Stomach (tissue), 4 donors: Measurements from ENCODE around the gene NKAIN2.

Source experiments
- CTCF ChIP-seq, 7 experiments: fragments of 450-650 bp in 4 of 7; fragments of 200-600 bp in 3 of 7; sonication (generic) in 3 of 7; IDR thresholded peaks; one replicate each; pipeline ENCODE4 v1.5.1; 2016 to 2019; ENCODE audit warnings: antibody characterized with exemption in 7 of 7, control low read depth in 2 of 7, mild to moderate bottlenecking in 1 of 7
- EP300 ChIP-seq: sonication (generic); formaldehyde crosslinking; IDR thresholded peaks from one replicate; pipeline ENCODE4 v1.6.1; 2017; ENCODE audit warnings: antibody characterized with exemption
- POLR2A ChIP-seq, 4 donors: fragments of 450-650 bp; IDR thresholded peaks; one replicate each; pipeline ENCODE4 v1.6.1; 2016; ENCODE audit warnings: antibody characterized with exemption in 4 of 4, control low read depth in 2 of 4, mild to moderate bottlenecking in 1 of 4, moderate library complexity in 1 of 4
- POLR2AphosphoS5 ChIP-seq, 3 donors: sonication (generic); formaldehyde crosslinking; IDR thresholded peaks; one replicate each; pipeline ENCODE4 v1.6.1; 2016; ENCODE audit warnings: antibody characterized with exemption in 3 of 3

GRCh38 chr6:124441450-124441849 lies 637.8 kb downstream of the NKAIN2 start:
- no peak for TF ChIP-seq CTCF (IDR thresholded peaks at IDR 0.05)
- no peak for TF ChIP-seq POLR2A (IDR thresholded peaks at IDR 0.05)
- no peak for TF ChIP-seq EP300
- TF ChIP-seq POLR2AphosphoS5 (IDR thresholded peaks at IDR 0.05): no peak
